K562 (cell line): Measurements from ENCODE around the gene PIK3R6. TPM values are rescaled to one million over a fixed set of nuclear protein-coding genes. Genes with fewer than 3 reads are reported as not detected.

Experiments used
- ZNF407 ChIP-seq: fragments of 450-650 bp; IDR thresholded peaks from 2 replicates; pipeline ENCODE4 v1.6.1; 2016; ENCODE audit warnings: low read depth
- ZNF586 ChIP-seq: fragments of 450-650 bp; formaldehyde crosslinking; conservative IDR thresholded peaks from 2 replicates; pipeline ENCODE4 v1.4.0; 2020; ENCODE audit warnings: mild to moderate bottlenecking, moderate library complexity
- polyA plus RNA-seq, 8 experiments: library from polyadenylated mRNA; depleted of rRNA in 4 of 8; stranded (reverse) in 5 of 8; unstranded in 3 of 8; fragments of >200 nt; fragmentation: Nextera tagmentation in 2 of 8; fragmentation: Illumina TruSeq in 1 of 8; extraction: Ambion mirVana in 2 of 8; extraction: Trizol in 1 of 8; gene quantifications; 2 replicates each; pipeline versions ENCODE4 v1.2.1 to v1.2.3, GENCODE V29; 2011 to 2014; ENCODE audit warnings: inconsistent platforms in 1 of 8, missing spikeins in 1 of 8
- total RNA-seq, 7 experiments: library from RNA; depleted of rRNA in 6 of 7; stranded (reverse); fragments of >200 nt in 6 of 7; fragmentation: Illumina TruSeq in 2 of 7; extraction: Trizol in 2 of 7; gene quantifications; 2 replicates each; pipeline versions ENCODE4 v1.2.1 to v1.2.3, GENCODE V29; 2011 to 2021; ENCODE audit warnings: low replicate concordance in 1 of 7

Gene PIK3R6
- total and polyA plus RNA-seq, 9 of the 15 experiments (the other 6 are each of a cell fraction or from before 2014, with no cell fraction given) = 0.04 TPM; not detected in 8

- TF ChIP-seq ZNF407 (no peak), ZNF586 (CRISPR knock-in tag) (no peak)
- TF ChIP-seq, all 486 proteins: peak for 8
These were observed 20.6 kb upstream of the PIK3R6 start (continued) for GRCh38 chr17:8887834-8888703.
